ENCODE measurements around the gene CYBA. TPM values are rescaled to one million over a fixed set of nuclear protein-coding genes. Genes with fewer than 3 reads are reported as not detected.

CYBA gene
- polyA plus RNA-seq, 1 donor (not counting 4 experiments of a cell fraction or from before 2014, with no cell fraction given), result 4.4 TPM

GRCh38 chr16:88638323-88639230 is 12.3 kb downstream of the CYBA start, which contains the start of gene IL17C:
TSS of gene IL17C (plus strand) at chr16:88638572. CDS start at chr16:88638642, 70 bp downstream.
- TF ChIP-seq EZH2 (IDR thresholded peaks at IDR 0.05; ENCODE audit: low read length), result no peak
- TF ChIP-seq CTCF (optimal IDR thresholded peaks at IDR 0.05 in 1 of 3, IDR thresholded peaks at IDR 0.05 in 1 of 3, conservative IDR thresholded peaks at IDR 0.05 in 1 of 3; ENCODE audit: extremely low read depth in 1 of 3, insufficient read depth in 2 of 3, low read length in 3 of 3), result no peak
- no peaks in the 10 kb centered on the region for H3K79me2 ChIP-seq (ENCODE audit: control insufficient read depth, insufficient read depth, low read length)
- H3K36me3 ChIP-seq (ENCODE audit: control insufficient read depth in 2 of 2, extremely low read depth in 1 of 2, insufficient read depth in 2 of 2, low read length in 2 of 2), result no peaks in the 10 kb centered on the region
- peaks cover 71% of the 10 kb centered on the region for H3K27me3 ChIP-seq (ENCODE audit: control insufficient read depth, extremely low read depth, insufficient read depth, low read length)
- H4K20me1 ChIP-seq (ENCODE audit: control insufficient read depth, extremely low read depth, insufficient read depth, low read length), result peaks cover 6% of the 10 kb centered on the region
- no peak within 1 kb of the TSS for H3K27ac ChIP-seq (ENCODE audit: control insufficient read depth, insufficient read depth, low read length)
- peaks cover 24% of the 10 kb centered on the region for H3K4me1 ChIP-seq (ENCODE audit: control insufficient read depth, extremely low read depth, insufficient read depth, low read length)
- H3K4me3 ChIP-seq (ENCODE audit: control insufficient read depth in 2 of 3, extremely low read depth in 1 of 3, insufficient read depth in 2 of 3, low read depth in 1 of 3, low read length in 3 of 3), result no peak within 1 kb of the TSS
- no peak within 1 kb of the TSS for H3K9ac ChIP-seq (ENCODE audit: control insufficient read depth, extremely low read depth, insufficient read depth, low read length)
- H3K4me2 ChIP-seq (ENCODE audit: control insufficient read depth, extremely low read depth, insufficient read depth, low read depth, low read length), result no peak within 1 kb of the TSS
- DNase-seq (ENCODE audit: low read depth, low spot score) (no peak), FAIRE-seq (no peak)
- H3K9me3 ChIP-seq (ENCODE audit: control insufficient read depth, low read depth, low read length), result no peaks in the 10 kb centered on the region
- dilution Hi-C loops (cut with MboI; ENCODE audit: extremely low pct_ligation_motif_present, low sequenced_read_pairs), result no loop called here
- peaks cover 2% of the 10 kb centered on the region for H3K9me1 ChIP-seq (ENCODE audit: control insufficient read depth, extremely low read depth, insufficient read depth, low read length)
- H2AFZ ChIP-seq (ENCODE audit: control insufficient read depth, low read length), result no peak within 1 kb of the TSS

GRCh38 chr16:88636488-88637265 is 14.2 kb downstream of the CYBA start:
- H3K9me1 ChIP-seq (ENCODE audit: control insufficient read depth, extremely low read depth, insufficient read depth, low read length), result no peaks in the 10 kb centered on the region
- H3K4me2 ChIP-seq (ENCODE audit: control insufficient read depth, extremely low read depth, insufficient read depth, low read depth, low read length), result no peak overlapping the region
- peaks cover 0 to 3% of the 10 kb centered on the region in 2 experiments for H3K36me3 ChIP-seq (ENCODE audit: control insufficient read depth in 2 of 2, extremely low read depth in 1 of 2, insufficient read depth in 2 of 2, low read length in 2 of 2)
- H3K9me3 ChIP-seq (ENCODE audit: control insufficient read depth, low read depth, low read length), result no peaks in the 10 kb centered on the region
- peaks cover 18% of the 10 kb centered on the region for H3K4me1 ChIP-seq (ENCODE audit: control insufficient read depth, extremely low read depth, insufficient read depth, low read length)
- FAIRE-seq (no peak), DNase-seq (ENCODE audit: low read depth, low spot score) (no peak)
- TF ChIP-seq EZH2 (IDR thresholded peaks at IDR 0.05; ENCODE audit: low read length) (no peak), CTCF (optimal IDR thresholded peaks at IDR 0.05 in 1 of 3, IDR thresholded peaks at IDR 0.05 in 1 of 3, conservative IDR thresholded peaks at IDR 0.05 in 1 of 3; ENCODE audit: extremely low read depth in 1 of 3, insufficient read depth in 2 of 3, low read length in 3 of 3) (no peak)
- H3K4me3 ChIP-seq (ENCODE audit: control insufficient read depth in 2 of 3, extremely low read depth in 1 of 3, insufficient read depth in 2 of 3, low read depth in 1 of 3, low read length in 3 of 3), result no peak overlapping the region
- H3K27ac ChIP-seq (ENCODE audit: control insufficient read depth, insufficient read depth, low read length), result no peak overlapping the region
- no peak overlapping the region for H3K9ac ChIP-seq (ENCODE audit: control insufficient read depth, extremely low read depth, insufficient read depth, low read length)
- H4K20me1 ChIP-seq (ENCODE audit: control insufficient read depth, extremely low read depth, insufficient read depth, low read length), result peaks cover 6% of the 10 kb centered on the region
- dilution Hi-C loops (cut with MboI; ENCODE audit: extremely low pct_ligation_motif_present, low sequenced_read_pairs), result no loop called here
- H3K27me3 ChIP-seq (ENCODE audit: control insufficient read depth, extremely low read depth, insufficient read depth, low read length), result peaks cover 60% of the 10 kb centered on the region
- no peak overlapping the region for H2AFZ ChIP-seq (ENCODE audit: control insufficient read depth, low read length)
- no peaks in the 10 kb centered on the region for H3K79me2 ChIP-seq (ENCODE audit: control insufficient read depth, insufficient read depth, low read length)
